Endothelial cell (in vitro differentiated cells): ENCODE measurements around the gene ARHGAP26. TPM values are rescaled to one million over a fixed set of nuclear protein-coding genes. Genes with fewer than 3 reads are reported as not detected.

ENCODE experiments used
- DNase-seq: peaks from one replicate; pipeline ENCODE4 v3.0.0; 2021; ENCODE audit warnings: low spot score
- H3K27ac Mint-ChIP-seq: one replicate; pipeline ENCODE4 v1.8.0; 2021; ENCODE audit warnings: mixed read lengths, inconsistent platforms; ENCODE audit not compliant: unreplicated experiment
- H3K27me3 Mint-ChIP-seq: one replicate; pipeline ENCODE4 v1.8.0; 2021; ENCODE audit warnings: mild to moderate bottlenecking, moderate library complexity, mixed read lengths, inconsistent platforms; ENCODE audit not compliant: unreplicated experiment
- H3K36me3 Mint-ChIP-seq: one replicate; pipeline ENCODE4 v1.8.0; 2021; ENCODE audit warnings: mild to moderate bottlenecking, low read depth, mixed read lengths, inconsistent platforms; ENCODE audit not compliant: unreplicated experiment
- H3K4me1 Mint-ChIP-seq: one replicate; pipeline ENCODE4 v1.8.0; 2021; ENCODE audit warnings: mild to moderate bottlenecking, mixed read lengths, inconsistent platforms; ENCODE audit not compliant: unreplicated experiment
- H3K4me3 Mint-ChIP-seq: one replicate; pipeline ENCODE4 v1.8.0; 2021; ENCODE audit warnings: mild to moderate bottlenecking, mixed read lengths, inconsistent platforms; ENCODE audit not compliant: unreplicated experiment
- H3K9me3 Mint-ChIP-seq: one replicate; pipeline ENCODE4 v1.8.0; 2021; ENCODE audit warnings: mixed read lengths, inconsistent platforms; ENCODE audit not compliant: unreplicated experiment
- total RNA-seq: library from RNA; stranded (reverse); fragmentation: NEBNext Ultra II Directional; extraction: Animal tissue kit (Norgen Biotek cat#: 25700); gene quantifications from one replicate; pipeline ENCODE4 v1.2.1, GENCODE V29; 2021; ENCODE audit not compliant: unreplicated experiment
- TF ChIP-seq, protein P1 (sequence below): fragments of 200-600 bp; sonication (generic); IDR thresholded peaks from one replicate; pipeline ENCODE4 v1.5.0; 2021; ENCODE audit warnings: antibody characterized with exemption; ENCODE audit not compliant: unreplicated experiment

ARHGAP26 gene
- total RNA-seq, 1 donor from 2014 or later, result 81.5 TPM

DNA sequence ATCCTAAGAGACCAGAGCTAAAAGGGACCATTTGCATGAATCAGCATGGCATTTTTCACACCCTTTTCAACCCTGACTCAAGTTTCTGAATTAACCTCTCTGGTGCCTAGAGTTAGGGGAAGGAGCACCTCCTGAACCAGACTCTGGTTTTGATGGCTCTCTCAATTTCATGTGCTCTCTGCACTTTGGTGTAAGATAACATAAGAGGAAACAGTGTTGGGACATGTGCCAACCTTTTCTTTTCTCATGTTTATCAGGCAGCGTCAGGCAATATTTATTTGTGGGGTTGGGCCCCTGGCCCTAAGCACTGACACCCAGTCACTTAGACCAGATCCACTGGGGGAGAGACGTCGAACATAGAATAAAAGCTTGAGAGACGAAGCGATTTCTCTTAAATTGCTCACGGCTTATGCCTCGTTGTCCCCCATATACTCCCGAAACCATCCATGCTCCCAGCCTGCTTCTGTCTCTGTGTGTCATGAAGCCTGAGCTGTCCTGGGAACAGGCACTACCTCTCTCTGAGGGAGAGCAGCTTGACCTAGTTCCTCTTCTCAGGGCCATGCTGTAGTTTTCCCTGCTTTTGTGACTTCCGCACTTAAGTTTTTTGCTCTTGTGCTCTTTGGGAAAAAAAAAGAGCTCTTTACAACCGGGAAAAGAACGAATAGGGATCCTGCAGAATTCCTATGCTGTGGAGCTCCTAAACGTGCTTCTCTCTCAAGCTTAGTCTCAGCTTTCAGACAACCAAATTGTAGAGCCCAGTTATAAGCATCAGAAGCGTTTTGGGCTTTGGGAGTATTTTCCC is 437.6 kb downstream of the ARHGAP26 start:
- Mint-ChIP-seq H3K27ac (no peak overlapping the region), H3K4me1 (peaks cover 13% of the 10 kb centered on the region), H3K27me3 (no peaks in the 10 kb centered on the region), H3K36me3 (peaks cover 17% of the 10 kb centered on the region), H3K9me3 (no peaks in the 10 kb centered on the region), H3K4me3 (no peak overlapping the region)
- DNase-seq, result no peak
- TF ChIP-seq, protein P1, sequence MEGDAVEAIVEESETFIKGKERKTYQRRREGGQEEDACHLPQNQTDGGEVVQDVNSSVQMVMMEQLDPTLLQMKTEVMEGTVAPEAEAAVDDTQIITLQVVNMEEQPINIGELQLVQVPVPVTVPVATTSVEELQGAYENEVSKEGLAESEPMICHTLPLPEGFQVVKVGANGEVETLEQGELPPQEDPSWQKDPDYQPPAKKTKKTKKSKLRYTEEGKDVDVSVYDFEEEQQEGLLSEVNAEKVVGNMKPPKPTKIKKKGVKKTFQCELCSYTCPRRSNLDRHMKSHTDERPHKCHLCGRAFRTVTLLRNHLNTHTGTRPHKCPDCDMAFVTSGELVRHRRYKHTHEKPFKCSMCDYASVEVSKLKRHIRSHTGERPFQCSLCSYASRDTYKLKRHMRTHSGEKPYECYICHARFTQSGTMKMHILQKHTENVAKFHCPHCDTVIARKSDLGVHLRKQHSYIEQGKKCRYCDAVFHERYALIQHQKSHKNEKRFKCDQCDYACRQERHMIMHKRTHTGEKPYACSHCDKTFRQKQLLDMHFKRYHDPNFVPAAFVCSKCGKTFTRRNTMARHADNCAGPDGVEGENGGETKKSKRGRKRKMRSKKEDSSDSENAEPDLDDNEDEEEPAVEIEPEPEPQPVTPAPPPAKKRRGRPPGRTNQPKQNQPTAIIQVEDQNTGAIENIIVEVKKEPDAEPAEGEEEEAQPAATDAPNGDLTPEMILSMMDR, result no peak

DNA sequence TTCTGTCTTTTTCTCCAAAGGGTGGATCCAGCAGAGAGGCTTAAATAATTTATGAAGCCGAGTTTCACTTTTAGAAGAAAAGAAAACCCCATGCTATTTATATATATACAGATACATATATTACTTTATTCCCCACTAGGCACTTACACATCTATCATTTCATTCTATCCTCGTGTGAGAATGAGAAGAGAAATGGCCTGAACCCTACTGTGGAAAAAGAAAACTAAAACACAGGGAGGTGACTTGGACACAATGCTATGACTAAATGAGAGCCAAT is 438.1 kb downstream of the ARHGAP26 start:
- Mint-ChIP-seq H3K4me1 (peaks cover 16% of the 10 kb centered on the region), H3K9me3 (no peaks in the 10 kb centered on the region), H3K27ac (no peak overlapping the region), H3K27me3 (no peaks in the 10 kb centered on the region), H3K36me3 (peaks cover 19% of the 10 kb centered on the region), H3K4me3 (no peak overlapping the region)
- DNase-seq, result no peak
- TF ChIP-seq, protein P1, result no peak

DNA sequence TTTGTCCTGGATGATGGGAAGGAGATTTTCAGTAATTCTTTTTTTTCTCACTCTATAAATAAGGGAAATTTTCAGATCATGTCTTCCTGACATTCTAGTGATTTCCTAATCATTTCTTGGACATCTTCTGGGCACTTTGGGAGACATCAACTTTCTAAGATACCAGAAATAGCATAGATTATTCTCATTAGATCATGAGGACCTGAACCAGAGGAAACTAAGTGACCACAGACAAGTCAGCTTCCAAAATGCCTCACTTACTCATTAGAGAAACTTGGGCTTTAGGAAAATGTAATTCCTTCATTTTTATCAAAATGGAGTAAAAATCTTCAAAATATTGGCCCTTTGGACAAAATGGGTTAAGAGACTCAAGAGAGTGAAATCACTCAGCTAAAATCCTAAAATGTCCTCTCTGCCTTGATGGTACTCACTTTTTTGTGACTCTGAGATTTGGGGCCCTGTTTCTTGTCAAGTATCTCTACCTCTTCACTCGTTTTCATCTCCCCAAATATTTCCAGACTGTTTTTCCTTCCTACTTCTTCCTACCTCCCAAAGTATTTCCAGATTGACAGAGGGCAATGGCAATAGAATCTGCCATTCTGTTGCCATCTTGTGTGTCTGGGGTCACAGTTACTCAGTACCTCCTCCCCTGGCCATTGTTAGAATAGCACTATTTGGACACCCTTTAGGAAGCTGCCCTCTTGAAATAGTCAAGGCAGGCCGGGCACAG is 438.8 kb downstream of the ARHGAP26 start:
- peaks cover 24% of the 10 kb centered on the region for H3K36me3 Mint-ChIP-seq
- TF ChIP-seq, protein P1, result peak; percentile 18
- H3K4me1 Mint-ChIP-seq, result peaks cover 22% of the 10 kb centered on the region
- DNase-seq, result no peak
- no peaks in the 10 kb centered on the region for H3K27me3 Mint-ChIP-seq
- no peak overlapping the region for H3K27ac Mint-ChIP-seq
- peak overlapping the region; percentile 51 for H3K4me3 Mint-ChIP-seq
- H3K9me3 Mint-ChIP-seq, result no peaks in the 10 kb centered on the region

DNA sequence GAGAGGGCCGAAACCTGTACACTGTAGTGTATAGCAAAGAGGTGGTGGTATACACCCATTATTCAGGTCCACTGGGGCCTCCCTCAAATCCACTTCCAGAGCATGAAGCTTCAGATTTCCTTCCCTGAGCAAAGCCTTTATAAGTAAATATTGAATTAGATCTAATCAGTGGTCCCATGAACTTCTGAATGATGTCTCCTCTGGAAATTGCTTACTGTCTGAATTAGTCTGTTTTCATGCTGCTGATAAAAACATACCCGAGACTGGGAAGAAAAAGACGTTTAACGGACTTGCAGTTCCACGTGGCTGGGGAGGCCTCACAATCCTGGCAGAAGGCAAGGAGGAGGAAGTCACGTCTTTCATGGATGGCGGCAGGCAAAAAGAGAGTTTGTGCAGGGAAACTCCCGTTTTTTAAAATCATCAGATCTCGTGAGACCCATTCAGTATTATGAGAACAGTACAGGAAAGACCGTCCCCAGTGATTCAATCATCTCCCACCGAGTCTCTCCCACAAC is 439.8 kb downstream of the ARHGAP26 start:
- H3K9me3 Mint-ChIP-seq, result no peaks in the 10 kb centered on the region
- H3K27ac Mint-ChIP-seq, result no peak overlapping the region

More for the DNA sequence above, 439.8 kb downstream of the ARHGAP26 start:
- TF ChIP-seq, protein P1, result no peak
- H3K36me3 Mint-ChIP-seq, result peaks cover 30% of the 10 kb centered on the region
- DNase-seq, result no peak
- no peaks in the 10 kb centered on the region for H3K27me3 Mint-ChIP-seq
- H3K4me1 Mint-ChIP-seq, result peaks cover 25% of the 10 kb centered on the region
- no peak overlapping the region for H3K4me3 Mint-ChIP-seq
